Loucy (cell line): Measurements from ENCODE around the gene VCL.

Experiments used
- H2AFZ ChIP-seq: fragments of 200-600 bp; sonication (generic); 2 replicates; pipeline ENCODE4 v1.6.0; 2016; ENCODE audit warnings: antibody characterized with exemption, mild to moderate bottlenecking, low read length, moderate library complexity
- H3F3A ChIP-seq: fragments of 200-600 bp; 2 replicates; pipeline ENCODE4 v1.6.0; 2016; ENCODE audit warnings: antibody characterized with exemption, low read depth, mild to moderate bottlenecking
- H3K27me3 ChIP-seq: fragments of 200-600 bp; sonication (generic); 2 replicates; pipeline ENCODE4 v1.6.1; 2014; ENCODE audit warnings: low read length, mild to moderate bottlenecking; ENCODE audit not compliant: insufficient read depth, poor library complexity, severe bottlenecking
- H3K36me3 ChIP-seq: fragments of 200-600 bp; sonication (generic); 2 replicates; pipeline ENCODE4 v1.6.1; 2016; ENCODE audit warnings: low read length; ENCODE audit not compliant: insufficient read depth
- H3K4me1 ChIP-seq: fragments of 200-600 bp; sonication (generic); 2 replicates; pipeline ENCODE4 v1.5.1; 2014; ENCODE audit warnings: low read length, mild to moderate bottlenecking; ENCODE audit not compliant: insufficient read depth, poor library complexity, severe bottlenecking
- H3K4me2 ChIP-seq: fragments of 200-600 bp; sonication (generic); 2 replicates; pipeline ENCODE4 v1.6.0; 2014; ENCODE audit warnings: antibody characterized with exemption, low read length, low read depth, mild to moderate bottlenecking; ENCODE audit not compliant: poor library complexity, severe bottlenecking
- H3K4me3 ChIP-seq: fragments of 200-600 bp; sonication (generic); 2 replicates; pipeline ENCODE4 v1.5.1; 2014; ENCODE audit warnings: low read length, mild to moderate bottlenecking, mixed read lengths; ENCODE audit not compliant: poor library complexity, severe bottlenecking
- H3K79me2 ChIP-seq: fragments of 200-600 bp; sonication (generic); 2 replicates; pipeline ENCODE4 v1.6.1; 2014; ENCODE audit warnings: low read length; ENCODE audit not compliant: insufficient read depth
- H3K9ac ChIP-seq: fragments of 200-600 bp; sonication (generic); 2 replicates; pipeline ENCODE4 v1.6.0; 2014; ENCODE audit warnings: mild to moderate bottlenecking, low read depth, low read length, moderate library complexity; ENCODE audit not compliant: poor library complexity, severe bottlenecking
- H3K9me2 ChIP-seq: fragments of 200-600 bp; sonication (generic); replicated peaks from 2 replicates; pipeline ENCODE4 v1.6.1; 2016; ENCODE audit warnings: low read depth, low read length, mixed read lengths
- H3K9me3 ChIP-seq: fragments of 200-600 bp; sonication (generic); 2 replicates; pipeline ENCODE4 v1.6.1; 2014; ENCODE audit warnings: mild to moderate bottlenecking, antibody characterized with exemption, low read length, low read depth; ENCODE audit not compliant: insufficient read depth
- H4K20me1 ChIP-seq: fragments of 200-600 bp; sonication (generic); 2 replicates; pipeline ENCODE4 v1.6.0; 2014; ENCODE audit warnings: antibody characterized with exemption, low read length, mild to moderate bottlenecking; ENCODE audit not compliant: insufficient read depth, poor library complexity, severe bottlenecking
- CTCF ChIP-seq: fragments of 200-600 bp; sonication (generic); conservative IDR thresholded peaks from 2 replicates; pipeline ENCODE4 v1.5.1; 2014; ENCODE audit warnings: mild to moderate bottlenecking, antibody characterized with exemption, low read length
- EZH2phosphoT487 ChIP-seq: fragments of 200-600 bp; IDR thresholded peaks from 2 replicates; pipeline ENCODE4 v1.6.1; 2018; ENCODE audit warnings: antibody characterized with exemption, mild to moderate bottlenecking, moderate library complexity, borderline replicate concordance

VCL gene

DNA sequence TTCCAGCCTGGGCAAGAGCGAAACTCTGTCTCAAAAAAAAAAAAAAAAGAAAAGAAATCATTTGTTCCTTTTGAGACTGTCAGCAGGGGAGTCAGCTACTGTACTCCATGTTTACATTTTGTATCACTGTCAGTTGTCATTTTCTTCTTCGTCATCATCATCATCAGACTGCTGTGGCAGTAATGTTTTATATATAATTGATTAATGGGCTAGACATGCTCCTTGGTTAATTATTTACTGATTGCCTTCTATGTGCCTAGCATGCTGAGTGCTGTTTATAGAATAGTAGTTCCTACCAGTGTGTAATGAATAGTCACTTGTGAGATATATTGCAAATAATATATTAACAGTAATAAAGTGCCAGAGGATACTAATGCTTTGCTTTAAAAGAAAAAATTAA is 50.5 kb downstream of the VCL start:
- H3K9me3 ChIP-seq: no peaks in the 10 kb centered on the region
- H4K20me1 ChIP-seq: no peaks in the 10 kb centered on the region
- TF ChIP-seq EZH2phosphoT487: no peak
- no peak for TF ChIP-seq CTCF
- no peaks in the 10 kb centered on the region for H3K4me1 ChIP-seq
- H3K79me2 ChIP-seq: 0 out of 2 replicates have a peak, but pooled peaks cover 3% of the 10 kb centered on the region
- H3K27me3 ChIP-seq: no peaks in the 10 kb centered on the region
- no peak overlapping the region for H2AFZ ChIP-seq
- no peaks in the 10 kb centered on the region for H3K9me2 ChIP-seq
- peaks cover 8% of the 10 kb centered on the region for H3K36me3 ChIP-seq
- H3F3A ChIP-seq: no peaks in the 10 kb centered on the region
- H3K4me3 ChIP-seq: no peak overlapping the region
- H3K4me2 ChIP-seq: no peak overlapping the region
- no peak overlapping the region for H3K9ac ChIP-seq

- Histone ChIP-seq H3K36me3 (no peaks in the 10 kb centered on the region), H3K9me2 (no peaks in the 10 kb centered on the region), H3K9me3 (no peaks in the 10 kb centered on the region), H3F3A (no peaks in the 10 kb centered on the region), H3K27me3 (no peaks in the 10 kb centered on the region), H3K79me2 (0 out of 2 replicates have a peak, but pooled peaks cover 3% of the 10 kb centered on the region), H2AFZ (no peak overlapping the region), H3K4me3 (no peak overlapping the region), H3K9ac (no peak overlapping the region), H4K20me1 (no peaks in the 10 kb centered on the region), H3K4me1 (no peaks in the 10 kb centered on the region), H3K4me2 (no peak overlapping the region)
- TF ChIP-seq CTCF: no peak
- TF ChIP-seq EZH2phosphoT487: no peak
Measured at GRCh38 chr10:74049955-74050354, 52.0 kb downstream of the VCL start.

- peaks cover under 1% of the 10 kb centered on the region for H3K4me1 ChIP-seq
- H3K79me2 ChIP-seq: 0 out of 2 replicates have a peak, but pooled peaks cover 3% of the 10 kb centered on the region
- H3K27me3 ChIP-seq: no peaks in the 10 kb centered on the region
- no peak overlapping the region for H3K4me3 ChIP-seq
- no peaks in the 10 kb centered on the region for H3F3A ChIP-seq
- H3K36me3 ChIP-seq: no peaks in the 10 kb centered on the region
- TF ChIP-seq EZH2phosphoT487 (no peak), CTCF (no peak)
- H3K9ac ChIP-seq: no peak overlapping the region
- H3K4me2 ChIP-seq: no peak overlapping the region
- no peaks in the 10 kb centered on the region for H3K9me3 ChIP-seq
- no peak overlapping the region for H2AFZ ChIP-seq
- H4K20me1 ChIP-seq: no peaks in the 10 kb centered on the region
- H3K9me2 ChIP-seq: no peaks in the 10 kb centered on the region
Measured at GRCh38 chr10:74050653-74051052, 52.7 kb downstream of the VCL start.
